ENCODE measurements around the gene KIF23.

- no peak for TF ChIP-seq CTCF (IDR thresholded peaks at IDR 0.05)
- no peak for TF ChIP-seq POLR2A (IDR thresholded peaks at IDR 0.05)
These were observed 9.9 kb downstream of the KIF23 start for GRCh38 chr15:69424001-69424400.
